PC-3 (cell line): ENCODE measurements around the gene DUS1L. TPM values are rescaled to one million over a fixed set of nuclear protein-coding genes. Genes with fewer than 3 reads are reported as not detected.

ENCODE experiments used
- ATAC-seq: fragments of 200-7000 bp; cut with Tn5 transposase; 2 replicates; pipeline ENCODE4 v1.9.1; 2020; ENCODE audit warnings: mild to moderate bottlenecking, moderate library complexity
- BruUV-seq: library from RNA; stranded (reverse); fragments of 400-500 nt; replicated peaks from 2 replicates; lab custom pipeline; 2021; lab: Mats Ljungman, UMichigan
- CTCF ChIA-PET: fragments of 300-600 bp; sonication (Branson Sonifier 250); formaldehyde crosslinking; loops from one replicate; lab custom pipeline; 2022; ENCODE audit warnings: antibody characterized with exemption; lab: Charles Lee
- POLR2A ChIA-PET: fragments of 300-600 bp; sonication (Branson Sonifier 250); formaldehyde crosslinking; loops from one replicate; lab custom pipeline; 2022; ENCODE audit warnings: antibody characterized with exemption; ENCODE audit not compliant: unreplicated experiment; lab: Charles Lee
- DNase-seq: peaks from one replicate; pipeline ENCODE4 v3.0.0-alpha.2; 2015
- H2AFZ ChIP-seq: fragments of 300-600 bp; sonication (generic); 2 replicates; pipeline ENCODE4 v1.6.0; 2016; ENCODE audit warnings: antibody characterized with exemption, low read length
- H3F3A ChIP-seq: fragments of 300-600 bp; sonication (generic); one replicate; pipeline ENCODE4 v1.6.0; 2017; ENCODE audit warnings: antibody characterized with exemption, low read length, control low read depth, mild to moderate bottlenecking; ENCODE audit not compliant: unreplicated experiment
- H3K27ac ChIP-seq: fragments of 300-600 bp; sonication (generic); 2 replicates; pipeline ENCODE4 v1.5.1; 2016; ENCODE audit warnings: mild to moderate bottlenecking, low read length
- H3K27me3 ChIP-seq: fragments of 300-600 bp; sonication (generic); 2 replicates; pipeline ENCODE4 v1.6.1; 2016; ENCODE audit warnings: low read length, mixed read lengths
- H3K36me3 ChIP-seq: fragments of 300-600 bp; sonication (generic); 2 replicates; pipeline ENCODE4 v1.6.1; 2016; ENCODE audit warnings: low read depth, mixed run types, low read length, mixed read lengths
- H3K4me1 ChIP-seq: fragments of 300-600 bp; sonication (generic); 2 replicates; pipeline ENCODE4 v1.5.1; 2016; ENCODE audit warnings: low read length; ENCODE audit not compliant: insufficient read depth
- H3K4me2 ChIP-seq: fragments of 300-600 bp; sonication (generic); 2 replicates; pipeline ENCODE4 v1.6.0; 2016; ENCODE audit warnings: low read length
- H3K4me3 ChIP-seq: fragments of 300-600 bp; sonication (generic); 2 replicates; pipeline ENCODE4 v1.5.1; 2016; ENCODE audit warnings: mild to moderate bottlenecking, low read length, mixed read lengths
- H3K79me2 ChIP-seq: fragments of 300-600 bp; sonication (generic); 2 replicates; pipeline ENCODE4 v1.6.1; 2017; ENCODE audit warnings: low read length, mixed read lengths
- H3K9ac ChIP-seq: fragments of 300-600 bp; sonication (generic); 2 replicates; pipeline ENCODE4 v1.6.0; 2016; ENCODE audit warnings: mild to moderate bottlenecking, low read length
- H3K9me2 ChIP-seq: fragments of 300-600 bp; sonication (generic); replicated peaks from 2 replicates; pipeline ENCODE4 v1.6.1; 2016; ENCODE audit warnings: mixed run types, low read length, mixed read lengths
- H3K9me3 ChIP-seq: fragments of 300-600 bp; sonication (generic); 2 replicates; pipeline ENCODE4 v1.6.1; 2016; ENCODE audit warnings: low read length, mixed read lengths
- H4K20me1 ChIP-seq: fragments of 300-600 bp; sonication (generic); 2 replicates; pipeline ENCODE4 v1.6.1; 2016; ENCODE audit warnings: low read length, mixed read lengths
- EZH2 ChIP-seq: fragments of 300-600 bp; sonication (generic); IDR thresholded peaks from one replicate; pipeline ENCODE4 v1.6.1; 2017; ENCODE audit warnings: antibody characterized with exemption, mild to moderate bottlenecking, low read length; ENCODE audit not compliant: unreplicated experiment
- EZH2phosphoT487 ChIP-seq: fragments of 300-600 bp; sonication (generic); IDR thresholded peaks from 2 replicates; pipeline ENCODE4 v1.6.1; 2018; ENCODE audit warnings: mild to moderate bottlenecking, antibody characterized with exemption, low read length, borderline replicate concordance
- intact Hi-C: fragments of 100-400 bp; cut with micrococcal nuclease; formaldehyde crosslinking; loops from 2 replicates; pipeline ENCODE4 v1.9.0; 2023
- total RNA-seq: library from RNA; depleted of rRNA; stranded (reverse); fragments of >200 nt; gene quantifications from 2 replicates; pipeline ENCODE4 v1.2.3, GENCODE V29; 2014
- TF ChIP-seq, protein P1 (sequence below): fragments of 300-600 bp; sonication (generic); conservative IDR thresholded peaks from 2 replicates; pipeline ENCODE4 v1.5.1; 2017; ENCODE audit warnings: antibody characterized with exemption, low read depth, mild to moderate bottlenecking, low read length

DUS1L gene
- total RNA-seq, 1 experiment from 2014 or later, result 205 TPM

DNA sequence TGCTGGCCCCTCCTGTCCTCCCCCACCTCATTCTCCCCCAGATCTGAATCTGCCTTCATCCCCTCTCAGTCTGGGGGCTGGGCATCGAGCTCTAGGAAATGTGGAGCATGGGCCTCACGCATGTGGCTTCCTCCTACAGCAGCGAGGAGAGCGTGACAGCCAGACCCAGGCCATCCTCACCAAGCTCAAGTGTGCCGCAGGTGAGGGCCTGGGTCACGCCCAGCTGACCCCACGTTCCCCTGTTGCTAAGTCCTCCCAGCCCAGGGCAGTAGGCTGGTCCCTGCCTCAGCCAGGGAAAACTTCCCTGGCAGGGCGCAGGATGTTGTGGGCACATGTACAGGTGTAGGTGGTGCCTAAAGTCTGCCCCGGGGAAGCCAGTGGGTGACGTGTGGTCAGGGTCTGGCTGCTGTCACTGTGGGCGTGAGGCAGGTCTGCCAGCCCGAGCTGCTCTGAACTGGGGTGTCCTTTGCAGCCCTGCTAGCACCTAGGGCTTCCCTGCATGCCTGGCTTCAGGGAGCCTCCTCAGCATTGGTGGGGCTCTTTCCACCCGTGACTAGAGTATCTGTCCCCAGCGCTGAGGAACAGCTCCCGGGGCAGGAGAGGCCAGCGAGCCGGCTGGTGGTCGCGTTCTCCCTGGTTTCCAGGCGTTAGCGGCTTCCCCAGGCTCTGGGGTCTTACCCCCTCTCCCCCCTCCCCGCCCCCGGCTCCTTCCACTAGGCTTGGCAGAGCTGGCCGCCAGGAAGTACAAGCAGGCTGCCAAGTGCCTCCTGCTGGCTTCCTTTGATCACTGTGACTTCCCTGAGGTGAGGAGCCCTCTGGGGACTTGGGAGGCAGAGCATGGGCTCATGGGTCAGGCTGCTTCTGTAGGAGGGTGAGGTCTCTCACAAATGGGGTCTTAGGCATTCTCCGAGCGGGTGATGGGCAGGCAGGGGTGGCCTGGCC lies 10.3 kb downstream of the DUS1L start:
- Histone ChIP-seq H2AFZ (no peak overlapping the region), H3K4me3 (no peak overlapping the region), H3K9me2 (no peaks in the 10 kb centered on the region), H3K9me3 (no peaks in the 10 kb centered on the region), H3K4me2 (no peak overlapping the region), H3K9ac (no peak overlapping the region), H4K20me1 (no peaks in the 10 kb centered on the region), H3K27ac (no peak overlapping the region), H3K79me2 (peaks cover 28% of the 10 kb centered on the region), H3K36me3 (peaks cover 38% of the 10 kb centered on the region), H3F3A (no peaks in the 10 kb centered on the region), H3K27me3 (no peaks in the 10 kb centered on the region), H3K4me1 (peaks cover 8% of the 10 kb centered on the region; the same call in 1 of the 2 replicates)
- TF ChIP-seq EZH2 (no peak), EZH2phosphoT487 (no peak)
- TF ChIP-seq, protein P1, sequence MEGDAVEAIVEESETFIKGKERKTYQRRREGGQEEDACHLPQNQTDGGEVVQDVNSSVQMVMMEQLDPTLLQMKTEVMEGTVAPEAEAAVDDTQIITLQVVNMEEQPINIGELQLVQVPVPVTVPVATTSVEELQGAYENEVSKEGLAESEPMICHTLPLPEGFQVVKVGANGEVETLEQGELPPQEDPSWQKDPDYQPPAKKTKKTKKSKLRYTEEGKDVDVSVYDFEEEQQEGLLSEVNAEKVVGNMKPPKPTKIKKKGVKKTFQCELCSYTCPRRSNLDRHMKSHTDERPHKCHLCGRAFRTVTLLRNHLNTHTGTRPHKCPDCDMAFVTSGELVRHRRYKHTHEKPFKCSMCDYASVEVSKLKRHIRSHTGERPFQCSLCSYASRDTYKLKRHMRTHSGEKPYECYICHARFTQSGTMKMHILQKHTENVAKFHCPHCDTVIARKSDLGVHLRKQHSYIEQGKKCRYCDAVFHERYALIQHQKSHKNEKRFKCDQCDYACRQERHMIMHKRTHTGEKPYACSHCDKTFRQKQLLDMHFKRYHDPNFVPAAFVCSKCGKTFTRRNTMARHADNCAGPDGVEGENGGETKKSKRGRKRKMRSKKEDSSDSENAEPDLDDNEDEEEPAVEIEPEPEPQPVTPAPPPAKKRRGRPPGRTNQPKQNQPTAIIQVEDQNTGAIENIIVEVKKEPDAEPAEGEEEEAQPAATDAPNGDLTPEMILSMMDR, result no peak
- BruUV-seq, result no TSS peak
- no peak for ATAC-seq
- intact Hi-C loops, result no loop called here
- ChIA-PET CTCF (interaction anchor here (0.6 kb wide), 2 partner anchors 33 to 99 kb away, joined by 3 to 4 read pairs; partner anchors contain the start of gene CENPX), POLR2A (no interaction called here)
- no peak for DNase-seq

- Histone ChIP-seq H3K9me2 (no peaks in the 10 kb centered on the region), H3K9me3 (no peaks in the 10 kb centered on the region), H3K27me3 (no peaks in the 10 kb centered on the region), H3F3A (no peaks in the 10 kb centered on the region), H4K20me1 (no peaks in the 10 kb centered on the region), H3K27ac (no peak overlapping the region), H3K4me1 (peaks cover 8% of the 10 kb centered on the region; the same call in 1 of the 2 replicates), H3K9ac (no peak overlapping the region), H3K4me2 (no peak overlapping the region), H3K4me3 (no peak overlapping the region), H2AFZ (no peak overlapping the region), H3K36me3 (peaks cover 31% of the 10 kb centered on the region), H3K79me2 (peaks cover 28% of the 10 kb centered on the region)
- ATAC-seq (no peak), DNase-seq (no peak)
- POLR2A ChIA-PET, result no interaction called here
- no TSS peak for BruUV-seq
- intact Hi-C loops, result no loop called here
- CTCF ChIA-PET, result no interaction called here
- TF ChIP-seq EZH2 (no peak), EZH2phosphoT487 (no peak)
- TF ChIP-seq, protein P1, result no peak
These were observed 11.1 kb downstream of the DUS1L start for GRCh38 chr17:82054351-82055022.
